Iris pigment epithelial cell (primary cell): Measurements from ENCODE around the gene C3orf52.
"Not testable (repeated sequence)": the region's sequence is repeated elsewhere in the genome, so short reads cannot be mapped to it uniquely, and the experiment has no call there.

ENCODE experiments used
- DNase-seq: peaks from one replicate; pipeline ENCODE4 v3.0.0-alpha.2; 2011; ENCODE audit warnings: low read depth

The C3orf52 gene

GRCh38 chr3:112086076-112086854 lies at the start of gene C3orf52:
Gene C3orf52 (plus strand): TSS chr3:112086389. CDS start chr3:112086408, 19 bp downstream.
- peak; percentile 86 for DNase-seq

- not testable (repeated sequence) for DNase-seq
Observed at GRCh38 chr3:112037194-112037593, 49.0 kb upstream of the C3orf52 start.

GRCh38 chr3:112038863-112039262 lies 47.3 kb upstream of the C3orf52 start:
- DNase-seq = peak; percentile 32

- no peak for DNase-seq
Observed at GRCh38 chr3:112041321-112041720, 44.9 kb upstream of the C3orf52 start.

- DNase-seq = no peak
Observed at GRCh38 chr3:112042842-112043280, 43.3 kb upstream of the C3orf52 start.

- DNase-seq = peak; percentile 78
Observed at GRCh38 chr3:112043621-112044201, 42.5 kb upstream of the C3orf52 start.

- peak; percentile 54 for DNase-seq
Observed at GRCh38 chr3:112046599-112046998, 39.6 kb upstream of the C3orf52 start.

- no peak for DNase-seq
Observed at GRCh38 chr3:112047264-112047663, 38.9 kb upstream of the C3orf52 start.

- no peak for DNase-seq
Observed at GRCh38 chr3:112048911-112049310, 37.3 kb upstream of the C3orf52 start.

- DNase-seq = no peak
Observed at GRCh38 chr3:112053229-112053628, 33.0 kb upstream of the C3orf52 start.

- DNase-seq = peak; percentile 91
Observed at GRCh38 chr3:112056451-112056929, 29.7 kb upstream of the C3orf52 start.

- no peak for DNase-seq
Observed at GRCh38 chr3:112059497-112059896, 26.7 kb upstream of the C3orf52 start.

- peak; percentile 88 for DNase-seq
Observed at GRCh38 chr3:112061152-112061551, 25.0 kb upstream of the C3orf52 start.

- DNase-seq = not testable (repeated sequence)
Observed at GRCh38 chr3:112072387-112073060, 13.7 kb upstream of the C3orf52 start.

GRCh38 chr3:112074006-112074405 lies 12.2 kb upstream of the C3orf52 start:
- peak; percentile 29 for DNase-seq

- peak; percentile 98 for DNase-seq
Observed at GRCh38 chr3:112074616-112075497, 11.3 kb upstream of the C3orf52 start.

- no peak for DNase-seq
Observed at GRCh38 chr3:112078125-112079083, 7.8 kb upstream of the C3orf52 start.

GRCh38 chr3:112083239-112083638 lies 3.0 kb upstream of the C3orf52 start:
- DNase-seq = no peak

GRCh38 chr3:112084980-112085705 lies 1.0 kb upstream of the C3orf52 start:
- no peak for DNase-seq

- DNase-seq = no peak
Observed at GRCh38 chr3:112085735-112086075, 484 bp upstream of the C3orf52 start.
